HepG2 (cell line): ENCODE results near the gene ZFYVE21. TPM values are rescaled to one million over a fixed set of nuclear protein-coding genes. Genes with fewer than 3 reads are reported as not detected.

Experiments used
- ATAC-seq: fragments of 200-7000 bp; cut with Tn5 transposase; 3 replicates; pipeline ENCODE4 v1.9.1; 2020; ENCODE audit warnings: mild to moderate bottlenecking, moderate library complexity
- BruUV-seq: library from RNA; stranded (reverse); fragments of 400-500 nt; replicated peaks from 2 replicates; lab custom pipeline; 2021; lab: Mats Ljungman, UMichigan
- CTCF ChIA-PET: fragments of 300-600 bp; formaldehyde crosslinking; extraction: SDS; loops from one replicate; lab custom pipeline; 2021; ENCODE audit warnings: low total read pairs, inconsistent platforms, low intra/inter-chr PET ratio; lab: Yijun Ruan, JAX
- POLR2A ChIA-PET: fragments of 350-600 bp; sonication (Branson Sonifier 250); formaldehyde crosslinking; loops from one replicate; lab custom pipeline; 2020; ENCODE audit warnings: antibody characterized with exemption, inconsistent platforms; lab: Yijun Ruan, JAX
- DNase-seq: peaks from one replicate; pipeline ENCODE4 v3.0.0-alpha.2; 2015; ENCODE audit warnings: low spot score
- FAIRE-seq: peaks from 3 replicates; lab custom pipeline; 2011; peaks lifted over from hg19 to GRCh38; lab: Jason Lieb, UNC
- H2AFZ ChIP-seq: one replicate; pipeline ENCODE4 v1.6.1; 2011; ENCODE audit warnings: low read length, inconsistent platforms
- H3K27ac ChIP-seq: fragments of 300-600 bp; 3 replicates; pipeline ENCODE4 v1.8.0; 2011; ENCODE audit warnings: mixed run types, mild to moderate bottlenecking, mixed read lengths, low read length, inconsistent platforms; ENCODE audit not compliant: insufficient read depth; ENCODE audit errors: extremely low read length
- H3K27me3 ChIP-seq, 2 experiments: fragments of 200-600 bp in 1 of 2; 2 replicates in 1 of 2; 3 replicates in 1 of 2; pipeline versions ENCODE4 v1.6.0 to v1.8.0; 2011; ENCODE audit warnings: low read length in 2 of 2, mild to moderate bottlenecking in 2 of 2, moderate library complexity in 2 of 2, inconsistent platforms in 1 of 2; ENCODE audit not compliant: insufficient read depth in 2 of 2, control insufficient read depth in 1 of 2
- H3K36me3 ChIP-seq, 2 experiments: fragments of 200-600 bp in 1 of 2; replicated peaks in 1 of 2; 2 replicates in 1 of 2; 3 replicates in 1 of 2; pipeline versions ENCODE4 v1.5.1 to v1.8.0; 2011; ENCODE audit warnings: low read length in 2 of 2, inconsistent platforms in 1 of 2; ENCODE audit not compliant: insufficient read depth in 2 of 2, control insufficient read depth in 1 of 2
- H3K4me1 ChIP-seq: 2 replicates; pipeline ENCODE4 v1.5.1; 2012; ENCODE audit warnings: low read length, inconsistent platforms; ENCODE audit not compliant: insufficient read depth
- H3K4me2 ChIP-seq: 2 replicates; pipeline ENCODE4 v1.6.0; 2011; ENCODE audit warnings: low read depth, low read length, inconsistent platforms
- H3K4me3 ChIP-seq, 3 experiments: fragments of 200-600 bp in 1 of 3; sonication (generic), shearing (Covaris generic) in 1 of 3; replicated peaks in 1 of 3; 2 replicates each; pipeline ENCODE4 v1.5.1; 2011 to 2016; ENCODE audit warnings: low read length in 3 of 3, inconsistent platforms in 2 of 3, low read depth in 2 of 3, mild to moderate bottlenecking in 2 of 3, control low read depth in 1 of 3, mixed read lengths in 1 of 3; ENCODE audit not compliant: insufficient read depth in 1 of 3
- H3K79me2 ChIP-seq: one replicate; pipeline ENCODE4 v1.6.1; 2011; ENCODE audit warnings: low read length, inconsistent platforms; ENCODE audit not compliant: insufficient read depth
- H3K9ac ChIP-seq: 2 replicates; pipeline ENCODE4 v1.6.0; 2011; ENCODE audit warnings: mild to moderate bottlenecking, low read depth, low read length, inconsistent platforms; ENCODE audit not compliant: insufficient read depth
- H3K9me3 ChIP-seq: 2 replicates; pipeline ENCODE4 v1.5.1; 2012; ENCODE audit warnings: mild to moderate bottlenecking, low read length
- H4K20me1 ChIP-seq: 2 replicates; pipeline ENCODE4 v1.6.0; 2011; ENCODE audit warnings: inconsistent platforms, mild to moderate bottlenecking, low read length, moderate library complexity; ENCODE audit not compliant: insufficient read depth
- EEA1 ChIP-seq: sonication (generic); formaldehyde crosslinking; IDR thresholded peaks from 2 replicates; pipeline ENCODE4 v1.5.1; 2020; ENCODE audit warnings: mild to moderate bottlenecking, missing genetic modification reagents, borderline replicate concordance
- KLF6 ChIP-seq: IDR thresholded peaks from 2 replicates; pipeline ENCODE4 v1.8.0; 2016; ENCODE audit warnings: missing biosample characterization, missing genetic modification reagents
- MXD4 ChIP-seq: IDR thresholded peaks from 2 replicates; pipeline ENCODE4 v1.6.1; 2016; ENCODE audit warnings: mild to moderate bottlenecking, missing biosample characterization, missing genetic modification reagents
- SAFB2 ChIP-seq: sonication (generic); formaldehyde crosslinking; IDR thresholded peaks from 2 replicates; pipeline ENCODE4 v1.5.1; 2020; ENCODE audit warnings: missing genetic modification reagents, low read depth, mild to moderate bottlenecking, borderline replicate concordance
- ZNF883 ChIP-seq: sonication (generic); formaldehyde crosslinking; IDR thresholded peaks from 2 replicates; pipeline ENCODE4 v1.5.1; 2020; ENCODE audit warnings: mild to moderate bottlenecking, missing genetic modification reagents; ENCODE audit errors: not compliant biosample characterization
- ZSCAN21 ChIP-seq: sonication (generic); formaldehyde crosslinking; IDR thresholded peaks from 2 replicates; pipeline ENCODE4 v1.8.0; 2022; ENCODE audit warnings: mild to moderate bottlenecking, missing genetic modification reagents, moderate library complexity, borderline replicate concordance
- WGBS: methylation state at CpG from one replicate; pipeline ENCODE4 v1.1.6; 2017; ENCODE audit warnings: low lambda C conversion rate; 5-methylcytosine and 5-hydroxymethylcytosine counted together
- in situ Hi-C: cut with HindIII; loops from 2 replicates; pipeline ENCODE4 v1.10.0; 2017; ENCODE audit warnings: low pct_unique_long_range_greater_than_20kb; ENCODE audit not compliant: extremely low pct_ligation_motif_present
- intact Hi-C: fragments of 100-400 bp; cut with micrococcal nuclease; formaldehyde crosslinking; loops from one replicate; pipeline ENCODE4 v1.10.0; 2022; ENCODE audit not compliant: unreplicated experiment
- polyA plus RNA-seq, 8 experiments: library from polyadenylated mRNA; depleted of rRNA in 3 of 8; stranded (reverse) in 7 of 8; unstranded in 1 of 8; fragments of >200 nt; fragmentation: Illumina TruSeq in 4 of 8; extraction: Trizol in 4 of 8; gene quantifications; 2 replicates each; pipeline versions ENCODE4 v1.2.1 to v1.2.3, GENCODE V29; 2011 to 2016; ENCODE audit warnings: low read depth in 4 of 8, missing spikeins in 1 of 8, mixed read lengths in 1 of 8; ENCODE audit not compliant: insufficient read depth in 1 of 8
- total RNA-seq, 5 experiments: library from RNA; depleted of rRNA; stranded (reverse); fragments of >200 nt; fragmentation: Illumina TruSeq; extraction: Trizol; gene quantifications; 2 replicates each; pipeline ENCODE4 v1.2.3, GENCODE V29; 2016; ENCODE audit warnings: low read depth in 1 of 5
- TF ChIP-seq, protein P1 (sequence below): sonication (generic); formaldehyde crosslinking; IDR thresholded peaks from 2 replicates; pipeline ENCODE4 v1.5.0; 2020; ENCODE audit warnings: mild to moderate bottlenecking, missing genetic modification reagents
- TF ChIP-seq, protein P2 (sequence below): sonication (generic); formaldehyde crosslinking; IDR thresholded peaks from 2 replicates; pipeline ENCODE4 v1.5.1; 2020; ENCODE audit warnings: missing genetic modification reagents, mild to moderate bottlenecking, borderline replicate concordance
- TF ChIP-seq, protein P3 (sequence below): fragments of 450-650 bp; IDR thresholded peaks from 2 replicates; pipeline ENCODE4 v1.6.1; 2017

Gene ZFYVE21
- total and polyA plus RNA-seq, 2 of the 13 experiments (the other 11 are each of a cell fraction or from before 2014, with no cell fraction given) = 34.3 to 34.4 TPM

DNA sequence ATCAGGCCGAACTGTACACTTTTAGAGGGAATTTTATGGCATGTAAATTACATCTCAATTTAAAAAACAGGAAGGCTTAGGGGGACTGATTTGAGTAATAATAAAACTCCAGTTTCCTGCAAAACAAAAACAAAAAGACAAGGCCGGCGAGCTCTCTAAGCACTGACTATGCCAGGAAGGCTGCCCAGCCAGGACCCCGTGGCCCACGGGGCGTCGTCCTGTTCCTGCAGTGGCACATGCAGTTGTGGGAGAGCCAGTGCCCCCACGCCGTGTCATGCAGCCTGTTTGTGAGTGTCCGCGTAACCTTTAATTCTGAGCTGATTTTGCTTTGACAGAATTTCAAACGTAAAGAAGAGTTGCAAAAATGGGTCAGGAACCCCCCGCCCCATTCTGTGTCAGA is 10.9 kb upstream of the ZFYVE21 start:
- H3K79me2 ChIP-seq = no peaks in the 10 kb centered on the region
- intact Hi-C loops = no loop called here
- H3K9me3 ChIP-seq = no peaks in the 10 kb centered on the region
- WGBS = 98% methylated on average over 13 of the region's 13 CpGs
- no peak overlapping the region for H3K4me3 ChIP-seq
- in situ Hi-C loops = no loop called here
- H3K9ac ChIP-seq = no peak overlapping the region
- no peak for DNase-seq
- no peaks in the 10 kb centered on the region; a peak in 1 of 5 replicates for H3K27me3 ChIP-seq
- no TSS peak for BruUV-seq
- H3K4me1 ChIP-seq = peaks cover 11% of the 10 kb centered on the region
- ChIA-PET POLR2A (no interaction called here), CTCF (no interaction called here)
- no peak for FAIRE-seq
- ATAC-seq = no peak
- no peak overlapping the region for H2AFZ ChIP-seq
- no peaks in the 10 kb centered on the region for H4K20me1 ChIP-seq
- H3K36me3 ChIP-seq = peaks cover 7 to 42% of the 10 kb centered on the region in 2 experiments; a peak in 3 of 5 replicates
- H3K27ac ChIP-seq = no peak overlapping the region
- no peak overlapping the region for H3K4me2 ChIP-seq
- TF ChIP-seq EEA1 (CRISPR knock-in tag) (no peak), MXD4 (CRISPR knock-in tag) (no peak), SAFB2 (no peak), ZNF883 (no peak), ZSCAN21 (CRISPR knock-in tag) (no peak), KLF6 (CRISPR knock-in tag) (no peak)
- TF ChIP-seq, protein P1, sequence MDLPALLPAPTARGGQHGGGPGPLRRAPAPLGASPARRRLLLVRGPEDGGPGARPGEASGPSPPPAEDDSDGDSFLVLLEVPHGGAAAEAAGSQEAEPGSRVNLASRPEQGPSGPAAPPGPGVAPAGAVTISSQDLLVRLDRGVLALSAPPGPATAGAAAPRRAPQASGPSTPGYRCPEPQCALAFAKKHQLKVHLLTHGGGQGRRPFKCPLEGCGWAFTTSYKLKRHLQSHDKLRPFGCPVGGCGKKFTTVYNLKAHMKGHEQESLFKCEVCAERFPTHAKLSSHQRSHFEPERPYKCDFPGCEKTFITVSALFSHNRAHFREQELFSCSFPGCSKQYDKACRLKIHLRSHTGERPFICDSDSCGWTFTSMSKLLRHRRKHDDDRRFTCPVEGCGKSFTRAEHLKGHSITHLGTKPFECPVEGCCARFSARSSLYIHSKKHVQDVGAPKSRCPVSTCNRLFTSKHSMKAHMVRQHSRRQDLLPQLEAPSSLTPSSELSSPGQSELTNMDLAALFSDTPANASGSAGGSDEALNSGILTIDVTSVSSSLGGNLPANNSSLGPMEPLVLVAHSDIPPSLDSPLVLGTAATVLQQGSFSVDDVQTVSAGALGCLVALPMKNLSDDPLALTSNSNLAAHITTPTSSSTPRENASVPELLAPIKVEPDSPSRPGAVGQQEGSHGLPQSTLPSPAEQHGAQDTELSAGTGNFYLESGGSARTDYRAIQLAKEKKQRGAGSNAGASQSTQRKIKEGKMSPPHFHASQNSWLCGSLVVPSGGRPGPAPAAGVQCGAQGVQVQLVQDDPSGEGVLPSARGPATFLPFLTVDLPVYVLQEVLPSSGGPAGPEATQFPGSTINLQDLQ = no peak
- TF ChIP-seq, protein P2, sequence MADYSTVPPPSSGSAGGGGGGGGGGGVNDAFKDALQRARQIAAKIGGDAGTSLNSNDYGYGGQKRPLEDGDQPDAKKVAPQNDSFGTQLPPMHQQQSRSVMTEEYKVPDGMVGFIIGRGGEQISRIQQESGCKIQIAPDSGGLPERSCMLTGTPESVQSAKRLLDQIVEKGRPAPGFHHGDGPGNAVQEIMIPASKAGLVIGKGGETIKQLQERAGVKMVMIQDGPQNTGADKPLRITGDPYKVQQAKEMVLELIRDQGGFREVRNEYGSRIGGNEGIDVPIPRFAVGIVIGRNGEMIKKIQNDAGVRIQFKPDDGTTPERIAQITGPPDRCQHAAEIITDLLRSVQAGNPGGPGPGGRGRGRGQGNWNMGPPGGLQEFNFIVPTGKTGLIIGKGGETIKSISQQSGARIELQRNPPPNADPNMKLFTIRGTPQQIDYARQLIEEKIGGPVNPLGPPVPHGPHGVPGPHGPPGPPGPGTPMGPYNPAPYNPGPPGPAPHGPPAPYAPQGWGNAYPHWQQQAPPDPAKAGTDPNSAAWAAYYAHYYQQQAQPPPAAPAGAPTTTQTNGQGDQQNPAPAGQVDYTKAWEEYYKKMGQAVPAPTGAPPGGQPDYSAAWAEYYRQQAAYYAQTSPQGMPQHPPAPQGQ (CRISPR knock-in tag) = no peak
- TF ChIP-seq, protein P3, sequence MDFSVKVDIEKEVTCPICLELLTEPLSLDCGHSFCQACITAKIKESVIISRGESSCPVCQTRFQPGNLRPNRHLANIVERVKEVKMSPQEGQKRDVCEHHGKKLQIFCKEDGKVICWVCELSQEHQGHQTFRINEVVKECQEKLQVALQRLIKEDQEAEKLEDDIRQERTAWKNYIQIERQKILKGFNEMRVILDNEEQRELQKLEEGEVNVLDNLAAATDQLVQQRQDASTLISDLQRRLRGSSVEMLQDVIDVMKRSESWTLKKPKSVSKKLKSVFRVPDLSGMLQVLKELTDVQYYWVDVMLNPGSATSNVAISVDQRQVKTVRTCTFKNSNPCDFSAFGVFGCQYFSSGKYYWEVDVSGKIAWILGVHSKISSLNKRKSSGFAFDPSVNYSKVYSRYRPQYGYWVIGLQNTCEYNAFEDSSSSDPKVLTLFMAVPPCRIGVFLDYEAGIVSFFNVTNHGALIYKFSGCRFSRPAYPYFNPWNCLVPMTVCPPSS = no peak
